Lower lobe of right lung (tissue), 2 donors: Measurements from ENCODE around the gene GAL3ST2. TPM values are rescaled to one million over a fixed set of nuclear protein-coding genes. Genes with fewer than 3 reads are reported as not detected.
A peak's percentile ranks its signal among the peaks of the same experiment; 100 is the strongest.
"Not testable (repeated sequence)": the region's sequence is repeated elsewhere in the genome, so short reads cannot be mapped to it uniquely, and the experiment has no call there.

Experiments used
- ATAC-seq, 2 donors: fragments of 200-7000 bp; cut with Tn5 transposase; one replicate each; pipeline ENCODE4 v1.9.1; 2020 to 2022; ENCODE audit warnings: mild to moderate bottlenecking in 2 of 2, moderate library complexity in 2 of 2
- DNase-seq: peaks from one replicate; pipeline ENCODE4 v3.0.0-alpha.2; 2020
- H3K27ac ChIP-seq: fragments of 200-600 bp; one replicate; pipeline ENCODE4 v1.8.0; 2022
- H3K27me3 ChIP-seq: fragments of 200-600 bp; one replicate; pipeline ENCODE4 v1.8.0; 2022; ENCODE audit warnings: low read depth
- H3K36me3 ChIP-seq: fragments of 200-600 bp; one replicate; pipeline ENCODE4 v1.8.0; 2022; ENCODE audit warnings: mild to moderate bottlenecking
- H3K4me1 ChIP-seq: fragments of 200-600 bp; one replicate; pipeline ENCODE4 v1.8.0; 2022
- H3K4me3 ChIP-seq: fragments of 200-600 bp; one replicate; pipeline ENCODE4 v1.8.0; 2022; ENCODE audit warnings: mild to moderate bottlenecking
- H3K9me3 ChIP-seq: fragments of 200-600 bp; one replicate; pipeline ENCODE4 v1.8.0; 2022
- intact Hi-C: fragments of 100-400 bp; cut with DNase I; formaldehyde crosslinking; loops from one replicate; pipeline ENCODE4 v1.11.0; 2022
- total RNA-seq: library from RNA; stranded (reverse); fragmentation: NEBNext Ultra II Directional; extraction: Animal tissue kit (Norgen Biotek cat#: 25700); gene quantifications from one replicate; pipeline ENCODE4 v1.2.1, GENCODE V29; 2021
- TF ChIP-seq, protein P1 (sequence below): fragments of 200-600 bp; IDR thresholded peaks from one replicate; pipeline ENCODE4 v1.8.0; 2022; ENCODE audit warnings: antibody characterized with exemption, mild to moderate bottlenecking
- donor health status: DM: no; HTN: yes; CAD: no; lungs with severe emphysema.

GAL3ST2 gene
- total RNA-seq, 1 donor from 2014 or later: not detected

DNA sequence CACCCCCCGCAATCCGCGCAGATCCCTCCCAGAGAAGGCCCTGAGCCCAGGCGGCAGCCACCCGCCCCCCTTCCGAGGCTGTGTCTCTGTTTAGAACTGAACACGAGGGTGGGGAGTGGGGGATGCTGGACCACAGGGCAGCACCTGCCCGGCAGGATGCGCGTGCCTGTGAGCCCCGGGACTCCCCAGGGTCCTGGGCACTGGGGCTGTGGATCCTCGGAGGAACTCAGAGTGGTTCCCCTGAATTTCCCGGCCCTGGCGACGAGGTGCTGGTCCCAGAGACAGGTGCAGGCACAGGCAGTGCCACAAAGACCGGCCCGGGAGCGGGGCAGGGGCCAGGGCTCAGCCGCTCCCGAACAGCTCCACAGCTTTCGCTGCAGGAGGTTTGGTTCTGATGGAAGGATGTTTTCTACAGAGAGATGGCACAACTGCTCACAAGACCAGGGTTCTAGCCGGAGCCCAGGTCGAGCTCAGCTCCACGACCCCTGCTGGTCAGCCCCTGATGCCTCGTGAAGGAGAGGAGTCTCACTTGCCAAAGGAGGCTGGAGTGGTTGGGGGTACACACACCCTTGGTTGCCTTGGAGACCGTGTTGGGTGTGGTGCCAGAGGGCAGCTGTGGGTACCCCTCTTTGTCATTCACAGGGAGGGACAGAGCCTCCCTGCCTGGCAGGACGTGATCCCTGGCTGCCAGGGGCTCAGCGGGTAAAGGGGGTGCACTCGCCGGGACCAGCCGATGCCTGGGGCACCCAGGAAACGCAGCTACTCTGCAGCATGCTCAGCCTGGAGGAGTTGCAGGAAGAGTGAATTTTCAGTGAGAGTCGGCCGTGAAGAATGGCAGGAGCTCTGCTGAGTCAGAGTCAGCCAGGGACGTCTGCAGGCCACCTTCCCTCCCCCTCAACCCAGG lies 28.0 kb downstream of the GAL3ST2 start:
- H3K4me3 ChIP-seq: peak overlapping the region; percentile 43
- TF ChIP-seq, protein P1, sequence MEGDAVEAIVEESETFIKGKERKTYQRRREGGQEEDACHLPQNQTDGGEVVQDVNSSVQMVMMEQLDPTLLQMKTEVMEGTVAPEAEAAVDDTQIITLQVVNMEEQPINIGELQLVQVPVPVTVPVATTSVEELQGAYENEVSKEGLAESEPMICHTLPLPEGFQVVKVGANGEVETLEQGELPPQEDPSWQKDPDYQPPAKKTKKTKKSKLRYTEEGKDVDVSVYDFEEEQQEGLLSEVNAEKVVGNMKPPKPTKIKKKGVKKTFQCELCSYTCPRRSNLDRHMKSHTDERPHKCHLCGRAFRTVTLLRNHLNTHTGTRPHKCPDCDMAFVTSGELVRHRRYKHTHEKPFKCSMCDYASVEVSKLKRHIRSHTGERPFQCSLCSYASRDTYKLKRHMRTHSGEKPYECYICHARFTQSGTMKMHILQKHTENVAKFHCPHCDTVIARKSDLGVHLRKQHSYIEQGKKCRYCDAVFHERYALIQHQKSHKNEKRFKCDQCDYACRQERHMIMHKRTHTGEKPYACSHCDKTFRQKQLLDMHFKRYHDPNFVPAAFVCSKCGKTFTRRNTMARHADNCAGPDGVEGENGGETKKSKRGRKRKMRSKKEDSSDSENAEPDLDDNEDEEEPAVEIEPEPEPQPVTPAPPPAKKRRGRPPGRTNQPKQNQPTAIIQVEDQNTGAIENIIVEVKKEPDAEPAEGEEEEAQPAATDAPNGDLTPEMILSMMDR: no peak
- DNase-seq: peak; percentile 45
- H3K27me3 ChIP-seq: peaks cover 27% of the 10 kb centered on the region
- peaks cover 12% of the 10 kb centered on the region for H3K4me1 ChIP-seq
- intact Hi-C loops: no loop called here
- peak; percentile 17 to 18 for ATAC-seq
- H3K36me3 ChIP-seq: no peaks in the 10 kb centered on the region
- H3K9me3 ChIP-seq: no peaks in the 10 kb centered on the region
- no peak overlapping the region for H3K27ac ChIP-seq

DNA sequence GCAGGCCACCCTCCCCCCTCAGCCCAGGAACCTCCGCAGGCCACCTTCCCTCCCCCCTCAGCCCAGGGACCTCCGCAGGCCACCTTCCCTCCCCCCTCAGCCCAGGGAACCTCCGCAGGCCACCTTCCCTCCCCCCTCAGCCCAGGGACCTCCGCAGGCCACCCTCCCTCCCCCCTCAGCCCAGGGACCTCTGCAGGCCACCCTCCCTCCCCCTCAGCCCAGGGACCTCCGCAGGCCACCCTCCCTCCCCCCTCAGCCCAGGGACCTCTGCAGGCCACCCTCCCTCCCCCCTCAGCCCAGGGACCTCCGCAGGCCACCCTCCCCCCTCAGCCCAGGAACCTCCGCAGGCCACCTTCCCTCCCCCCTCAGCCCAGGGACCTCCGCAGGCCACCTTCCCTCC lies 29.6 kb downstream of the GAL3ST2 start:
- Histone ChIP-seq H3K27me3 (peaks cover 25% of the 10 kb centered on the region), H3K4me1 (peaks cover 12% of the 10 kb centered on the region)
- H3K9me3 ChIP-seq, H3K36me3 ChIP-seq, intact Hi-C loops, H3K4me3 ChIP-seq, ATAC-seq, DNase-seq, H3K27ac ChIP-seq: not testable (repeated sequence)

DNA sequence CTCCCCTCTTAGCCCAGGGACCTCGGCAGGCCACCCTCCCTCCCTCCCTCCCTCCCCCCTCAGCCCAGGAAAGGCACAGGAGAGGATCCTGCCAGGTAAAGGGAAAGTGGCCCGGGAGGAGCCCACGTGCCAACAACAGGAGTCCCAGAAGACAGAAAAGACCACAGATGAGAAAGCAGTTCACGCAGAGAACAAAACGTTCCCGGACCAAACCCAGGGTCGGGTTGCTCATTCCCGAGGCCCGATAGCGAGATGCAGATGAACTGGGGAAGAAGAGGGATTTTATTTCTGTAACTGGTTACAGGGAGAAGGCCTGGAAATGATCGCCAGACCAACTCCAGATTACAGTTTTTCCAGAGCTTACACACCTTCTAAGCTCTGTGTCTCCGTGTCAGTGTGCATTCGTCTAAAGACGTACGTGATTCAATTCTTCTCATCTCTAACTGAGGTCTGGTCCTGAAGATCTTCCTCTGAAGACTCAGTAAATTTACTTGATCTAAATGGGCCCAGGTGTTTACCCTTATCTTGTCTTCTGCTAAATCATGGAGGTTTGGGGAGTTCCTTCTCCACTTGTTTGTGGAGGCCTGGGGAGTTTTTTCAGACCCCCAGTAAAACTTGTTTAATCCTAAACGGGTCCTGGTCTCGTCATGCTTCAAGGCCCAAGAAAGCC lies 31.6 kb downstream of the GAL3ST2 start:
- no peak overlapping the region for H3K4me3 ChIP-seq
- TF ChIP-seq, protein P1: no peak
- intact Hi-C loops: no loop called here
- H3K36me3 ChIP-seq: no peaks in the 10 kb centered on the region
- H3K27ac ChIP-seq: no peak overlapping the region
- ATAC-seq (no peak), DNase-seq (no peak)
- H3K9me3 ChIP-seq: no peaks in the 10 kb centered on the region
- peaks cover 23% of the 10 kb centered on the region for H3K27me3 ChIP-seq
- peaks cover 12% of the 10 kb centered on the region for H3K4me1 ChIP-seq

DNA sequence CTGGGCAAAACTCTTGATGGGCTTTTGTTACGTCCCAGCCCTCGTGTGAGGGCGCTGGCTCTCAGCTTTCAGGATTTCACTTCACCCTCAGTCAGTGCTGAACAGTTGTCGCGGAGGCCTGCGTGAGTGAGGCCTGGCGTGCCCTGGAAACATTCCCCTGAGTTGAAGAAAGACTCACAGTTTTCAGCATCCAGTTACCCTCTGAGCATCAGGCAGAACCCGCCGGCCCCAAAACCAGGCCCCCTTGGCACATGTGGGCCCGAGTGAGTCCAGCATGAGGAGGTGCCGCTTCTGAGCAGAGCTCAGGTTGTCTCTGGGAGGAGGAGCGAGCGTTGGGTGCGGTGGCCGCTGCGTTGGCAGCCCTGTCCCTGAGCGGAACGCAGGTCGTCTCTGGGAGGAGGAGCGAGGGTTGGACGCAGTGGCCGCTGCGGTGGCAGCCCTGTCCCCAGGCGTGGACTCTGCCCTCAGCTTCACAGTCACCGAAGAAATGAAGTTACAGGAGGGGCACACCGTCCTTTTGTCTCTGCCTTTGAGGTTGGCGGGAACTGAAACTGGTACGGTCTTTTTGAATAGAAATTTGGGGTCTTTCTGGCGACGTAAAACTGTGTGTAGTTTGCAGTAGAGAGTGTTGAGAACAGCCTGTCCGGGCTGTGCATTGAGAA lies 32.2 kb downstream of the GAL3ST2 start, which contains the start of gene NEU4:
TSS of gene NEU4 (plus strand) at position 473 of the 662 bp plus-strand sequence. CDS start 5,292 bp downstream, outside the sequence.
- no peak for ATAC-seq
- no peak within 1 kb of the TSS for H3K27ac ChIP-seq

DNA sequence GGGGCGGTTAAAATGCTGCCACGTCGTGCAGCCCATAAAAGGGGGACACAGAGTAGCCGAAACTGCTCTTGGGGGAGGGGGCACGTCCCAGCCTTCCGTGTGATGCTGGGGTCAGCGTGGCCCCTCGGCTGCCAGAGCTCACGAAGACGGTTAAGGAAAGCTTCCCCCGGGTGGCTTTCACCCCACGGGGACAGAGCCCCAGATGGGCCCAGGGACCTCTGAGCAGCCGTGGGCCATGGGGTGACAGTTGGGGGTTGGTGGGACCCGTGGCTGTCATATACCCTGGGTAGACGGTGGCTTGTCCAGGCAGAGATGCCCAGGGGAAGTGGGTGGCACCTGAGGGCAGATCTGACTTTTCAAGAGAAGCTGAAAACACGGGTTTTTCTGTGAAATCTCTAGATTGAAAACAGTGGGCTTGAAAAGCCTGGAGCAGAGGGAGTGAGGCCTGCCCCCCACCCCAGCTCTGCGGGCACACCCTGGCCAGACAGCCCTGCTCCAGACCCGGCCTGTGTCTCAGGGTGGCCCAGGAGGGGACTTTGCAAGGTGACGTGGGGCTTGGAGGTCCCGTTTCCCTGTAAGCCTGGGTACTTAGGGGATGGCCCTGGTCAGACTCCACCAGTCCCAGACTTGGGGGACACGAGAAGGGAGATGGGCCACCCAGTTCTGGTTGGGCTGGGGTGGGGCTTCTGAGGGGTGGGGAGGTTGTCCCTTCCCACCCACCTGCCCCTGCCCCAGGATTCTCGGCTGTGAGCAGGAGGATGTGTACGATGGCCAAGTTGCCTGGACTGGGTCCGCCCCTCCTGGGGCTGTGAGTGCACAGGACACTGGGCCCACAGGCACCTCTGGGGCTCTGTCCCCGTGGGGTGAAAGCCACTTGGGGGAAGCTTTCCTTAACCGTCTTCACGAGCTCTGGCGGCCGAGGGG lies 33.0 kb downstream of the GAL3ST2 start:
- H3K27me3 ChIP-seq: peaks cover 18% of the 10 kb centered on the region
- peaks cover 3% of the 10 kb centered on the region for H3K4me1 ChIP-seq
- DNase-seq: no peak
- TF ChIP-seq, protein P1: no peak
- no peaks in the 10 kb centered on the region for H3K9me3 ChIP-seq
- H3K27ac ChIP-seq: no peak overlapping the region
- intact Hi-C loops: no loop called here
- no peak for ATAC-seq
- H3K4me3 ChIP-seq: no peak overlapping the region
- no peaks in the 10 kb centered on the region for H3K36me3 ChIP-seq

More for the DNA sequence above, 32.2 kb downstream of the GAL3ST2 start, which contains the start of gene NEU4:
- Histone ChIP-seq H3K4me1 (peaks cover 11% of the 10 kb centered on the region), H3K36me3 (no peaks in the 10 kb centered on the region), H3K9me3 (no peaks in the 10 kb centered on the region), H3K4me3 (no peak within 1 kb of the TSS), H3K27me3 (peaks cover 22% of the 10 kb centered on the region)
- intact Hi-C loops: no loop called here
- DNase-seq: no peak
- TF ChIP-seq, protein P1: no peak
